ENCODE data around the gene C10orf67. TPM values are rescaled to one million over a fixed set of nuclear protein-coding genes. Genes with fewer than 3 reads are reported as not detected.

Gene C10orf67
- total RNA-seq, 1 donor from 2014 or later, result 0.33 TPM

DNA sequence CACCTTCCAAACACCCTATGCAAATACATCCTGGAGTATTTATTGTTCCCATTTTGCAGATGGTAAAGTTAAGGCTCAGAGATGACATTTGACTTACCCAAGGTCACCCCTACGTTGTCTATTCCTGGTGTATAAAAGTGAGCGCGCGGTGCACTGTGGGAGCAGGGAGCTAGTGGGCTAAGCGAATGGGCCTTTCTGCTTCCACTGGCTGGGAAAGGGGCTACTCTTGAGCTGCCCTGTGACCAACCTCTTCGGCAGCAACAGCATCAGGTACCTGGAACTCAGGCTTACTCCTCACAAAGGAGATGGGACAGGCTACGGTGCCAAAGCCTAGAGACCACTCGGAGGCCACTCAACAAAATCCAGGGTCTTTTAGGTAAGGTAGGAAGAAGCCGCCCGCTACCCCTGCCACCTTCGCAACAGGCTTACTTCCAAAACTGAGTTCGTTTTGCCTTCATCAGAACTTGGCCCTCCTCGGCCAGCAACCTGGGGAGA is 150.1 kb downstream of the C10orf67 start:
- TF ChIP-seq, protein P1, sequence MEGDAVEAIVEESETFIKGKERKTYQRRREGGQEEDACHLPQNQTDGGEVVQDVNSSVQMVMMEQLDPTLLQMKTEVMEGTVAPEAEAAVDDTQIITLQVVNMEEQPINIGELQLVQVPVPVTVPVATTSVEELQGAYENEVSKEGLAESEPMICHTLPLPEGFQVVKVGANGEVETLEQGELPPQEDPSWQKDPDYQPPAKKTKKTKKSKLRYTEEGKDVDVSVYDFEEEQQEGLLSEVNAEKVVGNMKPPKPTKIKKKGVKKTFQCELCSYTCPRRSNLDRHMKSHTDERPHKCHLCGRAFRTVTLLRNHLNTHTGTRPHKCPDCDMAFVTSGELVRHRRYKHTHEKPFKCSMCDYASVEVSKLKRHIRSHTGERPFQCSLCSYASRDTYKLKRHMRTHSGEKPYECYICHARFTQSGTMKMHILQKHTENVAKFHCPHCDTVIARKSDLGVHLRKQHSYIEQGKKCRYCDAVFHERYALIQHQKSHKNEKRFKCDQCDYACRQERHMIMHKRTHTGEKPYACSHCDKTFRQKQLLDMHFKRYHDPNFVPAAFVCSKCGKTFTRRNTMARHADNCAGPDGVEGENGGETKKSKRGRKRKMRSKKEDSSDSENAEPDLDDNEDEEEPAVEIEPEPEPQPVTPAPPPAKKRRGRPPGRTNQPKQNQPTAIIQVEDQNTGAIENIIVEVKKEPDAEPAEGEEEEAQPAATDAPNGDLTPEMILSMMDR (conservative IDR thresholded peaks at IDR 0.05), result no peak
- no peak overlapping the region for H3K4me3 Mint-ChIP-seq
- peaks cover 26% of the 10 kb centered on the region for H3K4me1 Mint-ChIP-seq
- H3K36me3 Mint-ChIP-seq (ENCODE audit: low read depth), result no peaks in the 10 kb centered on the region
- DNase-seq (ENCODE audit: low read depth, low spot score), result no peak
- H3K9me3 Mint-ChIP-seq, result no peaks in the 10 kb centered on the region
- no peak overlapping the region for H3K27ac Mint-ChIP-seq (ENCODE audit: unreplicated experiment)
- H3K27me3 Mint-ChIP-seq (ENCODE audit: low read depth), result peaks cover 96% of the 10 kb centered on the region

DNA sequence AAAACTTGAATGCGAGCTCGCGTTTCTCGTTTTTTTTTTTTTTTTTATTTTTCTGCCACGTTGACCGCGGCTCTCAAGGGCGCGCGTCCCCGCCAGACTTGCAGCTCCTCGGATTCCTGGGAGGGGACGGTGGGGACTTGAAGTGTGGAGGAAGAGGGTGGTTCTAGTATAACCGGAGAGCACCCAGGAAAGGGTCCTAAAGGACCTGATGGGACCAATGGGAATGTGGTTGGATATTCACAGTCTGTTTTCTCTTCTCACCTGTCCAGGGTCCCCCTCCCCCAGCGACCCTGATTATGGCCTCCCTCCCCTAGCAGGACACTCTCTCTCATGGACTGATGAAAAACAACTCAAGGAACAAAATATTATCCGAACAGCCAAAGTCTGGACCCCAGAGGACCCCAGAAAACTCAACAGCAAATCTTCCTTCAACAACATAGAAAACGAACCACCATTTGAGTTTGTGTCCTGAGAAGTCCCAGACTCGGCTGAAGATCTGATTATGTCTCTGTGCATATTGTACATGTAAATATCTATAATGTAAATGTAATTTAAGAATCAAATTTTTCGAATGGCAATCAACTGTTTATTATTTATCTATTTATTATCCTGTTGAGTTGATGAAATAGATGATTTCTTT is 151.0 kb downstream of the C10orf67 start:
- H3K27me3 Mint-ChIP-seq (ENCODE audit: low read depth), result peaks cover 96% of the 10 kb centered on the region
- TF ChIP-seq, protein P1 (conservative IDR thresholded peaks at IDR 0.05), result no peak
- no peak for DNase-seq (ENCODE audit: low read depth, low spot score)
- no peaks in the 10 kb centered on the region for H3K36me3 Mint-ChIP-seq (ENCODE audit: low read depth)
- H3K4me1 Mint-ChIP-seq, result peaks cover 26% of the 10 kb centered on the region
- no peaks in the 10 kb centered on the region for H3K9me3 Mint-ChIP-seq
- no peak overlapping the region for H3K27ac Mint-ChIP-seq (ENCODE audit: unreplicated experiment)
- H3K4me3 Mint-ChIP-seq, result peak overlapping the region; percentile 27

DNA sequence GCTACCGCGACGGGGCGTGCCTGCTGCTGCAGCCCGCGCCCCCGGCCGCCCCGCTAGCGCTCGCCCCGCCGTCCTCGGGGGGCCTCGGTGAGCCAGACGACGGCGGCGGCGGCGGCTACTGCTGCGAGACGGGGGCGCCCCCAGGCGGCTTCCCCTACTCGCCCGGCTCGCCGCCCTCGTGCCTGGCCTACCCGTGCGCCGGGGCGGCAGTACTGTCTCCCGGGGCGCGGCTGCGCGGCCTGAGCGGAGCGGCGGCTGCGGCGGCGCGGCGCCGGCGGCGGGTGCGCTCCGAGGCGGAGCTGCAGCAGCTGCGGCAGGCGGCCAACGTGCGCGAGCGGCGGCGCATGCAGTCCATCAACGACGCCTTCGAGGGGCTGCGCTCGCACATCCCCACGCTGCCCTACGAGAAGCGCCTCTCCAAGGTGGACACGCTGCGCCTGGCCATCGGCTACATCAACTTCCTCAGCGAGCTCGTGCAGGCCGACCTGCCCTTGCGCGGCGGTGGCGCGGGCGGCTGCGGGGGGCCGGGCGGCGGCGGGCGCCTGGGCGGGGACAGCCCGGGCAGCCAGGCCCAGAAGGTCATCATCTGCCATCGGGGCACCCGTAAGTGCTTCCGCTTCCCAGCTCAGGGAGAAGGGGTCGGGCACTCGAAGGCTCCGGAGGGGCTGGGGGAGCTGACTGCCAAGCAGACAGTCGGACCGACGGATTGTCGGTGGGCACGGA is 151.7 kb downstream of the C10orf67 start:
- Mint-ChIP-seq H3K4me3 (peak overlapping the region; percentile 57), H3K4me1 (peaks cover 26% of the 10 kb centered on the region), H3K9me3 (no peaks in the 10 kb centered on the region), H3K27me3 (ENCODE audit: low read depth) (peaks cover 96% of the 10 kb centered on the region), H3K36me3 (ENCODE audit: low read depth) (no peaks in the 10 kb centered on the region), H3K27ac (ENCODE audit: unreplicated experiment) (no peak overlapping the region)
- DNase-seq (ENCODE audit: low read depth, low spot score), result no peak
- TF ChIP-seq, protein P1 (conservative IDR thresholded peaks at IDR 0.05), result no peak

DNA sequence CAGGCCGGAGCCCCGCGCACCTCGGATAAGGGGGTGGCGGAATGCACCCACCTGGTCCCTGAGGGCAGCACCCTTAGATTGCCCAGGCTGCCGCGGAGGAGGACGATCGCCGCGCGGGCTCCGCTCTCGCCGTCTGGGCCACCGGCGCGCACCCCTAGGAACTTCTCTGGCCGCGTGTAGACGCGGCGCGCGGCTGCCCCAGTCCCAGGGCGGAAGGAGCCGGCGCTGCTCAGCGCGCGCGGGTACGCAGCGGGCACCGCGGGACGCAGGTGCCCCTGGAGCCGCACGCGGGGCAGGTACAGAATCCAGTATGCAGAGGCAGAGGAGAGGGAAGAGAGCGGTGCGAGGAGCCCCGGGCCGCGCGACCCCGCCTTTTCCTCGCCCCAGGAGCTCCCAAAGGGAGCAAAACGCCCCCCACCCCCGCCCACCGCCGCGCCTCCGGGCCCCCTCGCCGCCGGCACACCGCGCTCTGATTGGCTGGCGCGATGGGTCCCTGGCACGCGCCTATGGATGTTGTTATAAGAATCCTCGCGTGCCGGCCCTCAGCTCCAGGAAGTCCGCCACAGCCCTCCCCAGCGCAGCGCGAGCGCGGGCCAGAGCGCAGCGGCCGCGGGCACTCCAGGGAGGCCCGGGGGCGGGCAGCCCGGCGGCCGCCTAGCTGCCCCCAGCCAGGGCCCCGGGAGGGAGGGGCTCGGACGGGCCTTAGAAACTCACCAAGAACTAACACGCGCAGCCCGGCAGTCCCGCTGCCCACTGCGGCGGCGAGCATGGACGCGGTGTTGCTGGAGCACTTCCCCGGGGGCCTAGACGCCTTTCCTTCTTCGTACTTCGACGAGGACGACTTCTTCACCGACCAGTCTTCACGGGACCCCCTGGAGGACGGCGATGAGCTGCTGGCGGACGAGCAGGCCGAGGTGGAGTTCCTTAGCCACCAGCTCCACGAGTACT is 152.6 kb downstream of the C10orf67 start, which contains the start of gene PTF1A:
Gene PTF1A (plus strand): TSS at position 549 of the 948 bp plus-strand sequence. CDS start 219 bp downstream, at position 768.
- H3K27me3 Mint-ChIP-seq (ENCODE audit: low read depth), result peaks cover 96% of the 10 kb centered on the region
- H3K9me3 Mint-ChIP-seq, result no peaks in the 10 kb centered on the region
- H3K27ac Mint-ChIP-seq (ENCODE audit: unreplicated experiment), result no peak within 1 kb of the TSS
- peak within 1 kb of the TSS; percentile 57 for H3K4me3 Mint-ChIP-seq
- H3K36me3 Mint-ChIP-seq (ENCODE audit: low read depth), result no peaks in the 10 kb centered on the region
- peaks cover 26% of the 10 kb centered on the region for H3K4me1 Mint-ChIP-seq
- TF ChIP-seq, protein P1 (conservative IDR thresholded peaks at IDR 0.05), result no peak
- DNase-seq (ENCODE audit: low read depth, low spot score), result no peak
